H9 (cell line): ENCODE results near the gene PROCR. TPM values are rescaled to one million over a fixed set of nuclear protein-coding genes. Genes with fewer than 3 reads are reported as not detected.

Experiments
- DNase-seq: peaks from one replicate; pipeline ENCODE4 v3.0.0-alpha.2; 2017
- H2AFZ ChIP-seq: one replicate; pipeline ENCODE4 v1.6.1; 2013; ENCODE audit warnings: mild to moderate bottlenecking, low read length, control low read depth, moderate library complexity
- H2AK5ac ChIP-seq: 2 replicates; pipeline ENCODE4 v1.6.1; 2013; ENCODE audit warnings: low read length, control low read depth, mixed read lengths; ENCODE audit not compliant: insufficient read length
- H2BK120ac ChIP-seq: one replicate; pipeline ENCODE4 v1.6.1; 2013; ENCODE audit warnings: low read depth, mild to moderate bottlenecking, low read length, control low read depth, inconsistent platforms; ENCODE audit not compliant: poor library complexity, severe bottlenecking
- H2BK12ac ChIP-seq: 2 replicates; pipeline ENCODE4 v1.6.1; 2013; ENCODE audit warnings: low read length, control low read depth, mixed read lengths, low read depth; ENCODE audit not compliant: insufficient read length
- H2BK15ac ChIP-seq: 2 replicates; pipeline ENCODE4 v1.6.1; 2013; ENCODE audit warnings: low read depth, low read length, control low read depth
- H2BK20ac ChIP-seq: one replicate; pipeline ENCODE4 v1.6.1; 2013; ENCODE audit warnings: low read depth, mild to moderate bottlenecking, low read length, control low read depth, inconsistent platforms; ENCODE audit not compliant: poor library complexity, severe bottlenecking
- H2BK5ac ChIP-seq: 2 replicates; pipeline ENCODE4 v1.6.1; 2013; ENCODE audit warnings: low read length, control low read depth, mixed read lengths; ENCODE audit not compliant: insufficient read length
- H3K14ac ChIP-seq: 2 replicates; pipeline ENCODE4 v1.6.1; 2013; ENCODE audit warnings: low read length, control low read depth; ENCODE audit not compliant: insufficient read depth
- H3K18ac ChIP-seq: 2 replicates; pipeline ENCODE4 v1.6.1; 2013; ENCODE audit warnings: low read depth, mild to moderate bottlenecking, mixed read lengths, low read length, control low read depth; ENCODE audit not compliant: insufficient read length
- H3K23ac ChIP-seq: 2 replicates; pipeline ENCODE4 v1.6.1; 2013; ENCODE audit warnings: low read length, control low read depth, mixed read lengths, low read depth; ENCODE audit not compliant: insufficient read length
- H3K23me2 ChIP-seq: 2 replicates; pipeline ENCODE4 v1.6.1; 2013; ENCODE audit warnings: low read depth, mild to moderate bottlenecking, mixed read lengths, low read length, control low read depth; ENCODE audit not compliant: insufficient read length, poor library complexity, severe bottlenecking
- H3K27ac ChIP-seq: 2 replicates; pipeline ENCODE4 v1.5.1; 2013; ENCODE audit warnings: low read length, control low read depth, mixed read lengths, low read depth; ENCODE audit not compliant: insufficient read length
- H3K27me3 ChIP-seq: 2 replicates; pipeline ENCODE4 v1.6.1; 2013; ENCODE audit warnings: low read length, control low read depth, inconsistent platforms; ENCODE audit not compliant: insufficient read depth
- H3K4ac ChIP-seq: 2 replicates; pipeline ENCODE4 v1.6.1; 2013; ENCODE audit warnings: low read depth, mild to moderate bottlenecking, control low read depth, inconsistent platforms, low read length, moderate library complexity
- H3K4me1 ChIP-seq: 2 replicates; pipeline ENCODE4 v1.6.1; 2013; ENCODE audit warnings: low read length, control low read depth, inconsistent platforms; ENCODE audit not compliant: insufficient read depth
- H3K4me2 ChIP-seq: 2 replicates; pipeline ENCODE4 v1.6.1; 2013; ENCODE audit warnings: low read length, control low read depth, mixed read lengths; ENCODE audit not compliant: insufficient read length, insufficient read depth
- H3K56ac ChIP-seq: 2 replicates; pipeline ENCODE4 v1.6.1; 2013; ENCODE audit warnings: low read depth, mild to moderate bottlenecking, mixed read lengths, low read length, control low read depth; ENCODE audit not compliant: insufficient read length
- H3K79me1 ChIP-seq: 2 replicates; pipeline ENCODE4 v1.6.1; 2013; ENCODE audit warnings: low read depth, mild to moderate bottlenecking, moderate library complexity, low read length, control low read depth, inconsistent platforms; ENCODE audit not compliant: insufficient read depth, poor library complexity, severe bottlenecking
- H3K79me2 ChIP-seq: 2 replicates; pipeline ENCODE4 v1.6.1; 2013; ENCODE audit warnings: low read length, control low read depth, inconsistent platforms; ENCODE audit not compliant: insufficient read depth
- H3K9ac ChIP-seq: 2 replicates; pipeline ENCODE4 v1.6.1; 2013; ENCODE audit warnings: low read length, control low read depth, mixed read lengths; ENCODE audit not compliant: insufficient read length; ENCODE audit errors: extremely low read depth
- H3K9me3 ChIP-seq: one replicate; pipeline ENCODE4 v1.6.1; 2013; ENCODE audit warnings: low read depth, low read length, inconsistent platforms; ENCODE audit not compliant: control insufficient read depth
- H3T11ph ChIP-seq: one replicate; pipeline ENCODE4 v1.6.1; 2013; ENCODE audit warnings: mild to moderate bottlenecking, low read length, control low read depth, inconsistent platforms
- H4K20me1 ChIP-seq: one replicate; pipeline ENCODE4 v1.6.1; 2013; ENCODE audit not compliant: control insufficient read depth, insufficient read length, insufficient read depth
- H4K5ac ChIP-seq: 2 replicates; pipeline ENCODE4 v1.6.1; 2013; ENCODE audit warnings: low read depth, mild to moderate bottlenecking, mixed read lengths, low read length, control low read depth; ENCODE audit not compliant: insufficient read length
- H4K8ac ChIP-seq: replicated peaks from 2 replicates; pipeline ENCODE4 v1.6.1; 2013; ENCODE audit warnings: low read length, control low read depth, mixed read lengths, low read depth; ENCODE audit not compliant: insufficient read length
- H4K91ac ChIP-seq: 2 replicates; pipeline ENCODE4 v1.6.1; 2013; ENCODE audit warnings: low read depth, mild to moderate bottlenecking, moderate library complexity, mixed read lengths, low read length, control low read depth; ENCODE audit not compliant: insufficient read length
- H3K27ac Mint-ChIP-seq, 3 experiments: 2 replicates in 2 of 3; 3 replicates in 1 of 3; pipeline ENCODE4 v1.8.0; 2020 to 2021; ENCODE audit warnings: mixed read lengths in 3 of 3, mild to moderate bottlenecking in 1 of 3, moderate library complexity in 1 of 3
- H3K27me3 Mint-ChIP-seq: 2 replicates; pipeline ENCODE4 v1.8.0; 2021; ENCODE audit warnings: low read depth, mild to moderate bottlenecking, moderate library complexity, mixed read lengths
- H3K36me3 Mint-ChIP-seq, 3 experiments: 2 replicates in 2 of 3; 3 replicates in 1 of 3; pipeline ENCODE4 v1.8.0; 2020 to 2021; ENCODE audit warnings: low read depth in 3 of 3, mixed read lengths in 3 of 3; ENCODE audit not compliant: insufficient read depth in 1 of 3
- H3K4me1 Mint-ChIP-seq, 2 experiments: 2 replicates each; pipeline ENCODE4 v1.8.0; 2020; ENCODE audit warnings: mixed read lengths in 2 of 2
- H3K4me3 Mint-ChIP-seq, 2 experiments: 2 replicates in 1 of 2; 3 replicates in 1 of 2; pipeline ENCODE4 v1.8.0; 2020 to 2021; ENCODE audit warnings: mild to moderate bottlenecking in 2 of 2, mixed read lengths in 2 of 2, moderate library complexity in 1 of 2
- H3K9me3 Mint-ChIP-seq, 2 experiments: 2 replicates in 1 of 2; 3 replicates in 1 of 2; pipeline ENCODE4 v1.8.0; 2020; ENCODE audit warnings: mild to moderate bottlenecking in 2 of 2, mixed read lengths in 2 of 2, moderate library complexity in 1 of 2
- WGBS: extraction: QIAGEN DNeasy Blood & Tissue Kit; methylation state at CpG from one replicate; pipeline ENCODE4 v1.1.7; 2013; ENCODE audit warnings: missing lambda C conversion rate, low lambda C conversion rate, mixed read lengths; ENCODE audit not compliant: insufficient read length; ENCODE audit errors: extremely low coverage; 5-methylcytosine and 5-hydroxymethylcytosine counted together
- total RNA-seq: library from RNA; stranded (reverse); gene quantifications from 2 replicates; pipeline ENCODE4 v1.2.1, GENCODE V29; 2021
- TF ChIP-seq, protein P1 (sequence below): fragments of 200-600 bp; sonication (generic); conservative IDR thresholded peaks from 3 replicates; pipeline ENCODE4 v1.8.0; 2021; ENCODE audit warnings: antibody characterized with exemption, mild to moderate bottlenecking

Gene PROCR
- total RNA-seq, 1 experiment from 2014 or later, result 6.4 TPM

- Histone ChIP-seq H4K5ac (no peak overlapping the region), H3K9me3 (no peaks in the 10 kb centered on the region), H2BK5ac (no peak overlapping the region), H2AK5ac (no peak overlapping the region), H2BK120ac (no peak overlapping the region), H3K27me3 (no peaks in the 10 kb centered on the region; the same call in 1 of the 2 replicates), H3K23me2 (peaks cover 11% of the 10 kb centered on the region), H3K9ac (no peak overlapping the region), H2BK20ac (no peak overlapping the region), H3K14ac (peak overlapping the region; percentile 63; the same call in 1 of the 2 replicates), H3K56ac (no peak overlapping the region), H2BK12ac (no peak overlapping the region), H4K91ac (no peak overlapping the region), H2BK15ac (no peak overlapping the region), H3K23ac (no peak overlapping the region), H3T11ph (no peak overlapping the region), H2AFZ (no peak overlapping the region), H3K4ac (no peak overlapping the region), H3K79me2 (no peaks in the 10 kb centered on the region), H3K4me2 (peak overlapping the region; percentile 33), H3K79me1 (no peaks in the 10 kb centered on the region), H3K27ac (no peak overlapping the region), H3K18ac (peak overlapping the region; percentile 90), H4K20me1 (no peaks in the 10 kb centered on the region), H4K8ac (no peak overlapping the region), H3K4me1 (peaks cover 4% of the 10 kb centered on the region; the same call in 1 of the 2 replicates)
- Mint-ChIP-seq H3K27ac (peak overlapping the region in 1 of 3 experiments; percentile 12; a peak in 1 of 7 replicates), H3K36me3 (peaks cover 12 to 23% (median 16%) of the 10 kb centered on the region in 3 experiments), H3K4me3 (peak overlapping the region; percentile 14 to 26; a peak in 3 of 5 replicates), H3K27me3 (peaks cover 38% of the 10 kb centered on the region), H3K9me3 (no peaks in the 10 kb centered on the region), H3K4me1 (peaks cover 22 to 37% of the 10 kb centered on the region in 2 experiments)
- peak; percentile 89 for DNase-seq
- TF ChIP-seq, protein P1, sequence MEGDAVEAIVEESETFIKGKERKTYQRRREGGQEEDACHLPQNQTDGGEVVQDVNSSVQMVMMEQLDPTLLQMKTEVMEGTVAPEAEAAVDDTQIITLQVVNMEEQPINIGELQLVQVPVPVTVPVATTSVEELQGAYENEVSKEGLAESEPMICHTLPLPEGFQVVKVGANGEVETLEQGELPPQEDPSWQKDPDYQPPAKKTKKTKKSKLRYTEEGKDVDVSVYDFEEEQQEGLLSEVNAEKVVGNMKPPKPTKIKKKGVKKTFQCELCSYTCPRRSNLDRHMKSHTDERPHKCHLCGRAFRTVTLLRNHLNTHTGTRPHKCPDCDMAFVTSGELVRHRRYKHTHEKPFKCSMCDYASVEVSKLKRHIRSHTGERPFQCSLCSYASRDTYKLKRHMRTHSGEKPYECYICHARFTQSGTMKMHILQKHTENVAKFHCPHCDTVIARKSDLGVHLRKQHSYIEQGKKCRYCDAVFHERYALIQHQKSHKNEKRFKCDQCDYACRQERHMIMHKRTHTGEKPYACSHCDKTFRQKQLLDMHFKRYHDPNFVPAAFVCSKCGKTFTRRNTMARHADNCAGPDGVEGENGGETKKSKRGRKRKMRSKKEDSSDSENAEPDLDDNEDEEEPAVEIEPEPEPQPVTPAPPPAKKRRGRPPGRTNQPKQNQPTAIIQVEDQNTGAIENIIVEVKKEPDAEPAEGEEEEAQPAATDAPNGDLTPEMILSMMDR, result no peak
- no CpG with 5 or more reads among the region's 49 CpGs for WGBS
Measured at GRCh38 chr20:35174458-35175216, 2.8 kb downstream of the PROCR start.
